IMR-90 (cell line): ENCODE results near the gene ANKRD2. TPM values are rescaled to one million over a fixed set of nuclear protein-coding genes. Genes with fewer than 3 reads are reported as not detected.

Source experiments
- ATAC-seq: fragments of 200-7000 bp; cut with Tn5 transposase; 2 replicates; pipeline ENCODE4 v1.9.1; 2020; ENCODE audit warnings: low read depth, mild to moderate bottlenecking, moderate library complexity
- BruUV-seq: library from RNA; stranded (reverse); fragments of 400-500 nt; replicated peaks from 2 replicates; lab custom pipeline; 2021; lab: Mats Ljungman, UMichigan
- CTCF ChIA-PET: fragments of 300-600 bp; formaldehyde crosslinking; extraction: SDS; loops from one replicate; lab custom pipeline; 2021; ENCODE audit warnings: antibody characterized with exemption; lab: Yijun Ruan, JAX
- POLR2A ChIA-PET: fragments of 300-600 bp; sonication (Branson Sonifier 250); formaldehyde crosslinking; loops from one replicate; lab custom pipeline; 2022; ENCODE audit warnings: antibody characterized with exemption; ENCODE audit not compliant: unreplicated experiment; lab: Charles Lee
- DNase-seq: peaks from one replicate; pipeline ENCODE4 v3.0.0; 2013
- H2AFZ ChIP-seq: replicated peaks from 2 replicates; pipeline ENCODE3; 2013; ENCODE audit warnings: low read length, mild to moderate bottlenecking; ENCODE audit not compliant: poor library complexity
- H2AK5ac ChIP-seq: 2 replicates; pipeline ENCODE4 v1.6.1; 2013; ENCODE audit warnings: low read depth, low read length, inconsistent platforms
- H2AK9ac ChIP-seq: replicated peaks from 2 replicates; pipeline ENCODE3; 2013; ENCODE audit warnings: mild to moderate bottlenecking, low read depth, low read length, moderate library complexity; ENCODE audit not compliant: poor library complexity
- H2BK120ac ChIP-seq: 2 replicates; pipeline ENCODE4 v1.6.1; 2013; ENCODE audit warnings: low read depth, low read length, inconsistent platforms
- H2BK15ac ChIP-seq: 3 replicates; pipeline ENCODE4 v1.6.1; 2013; ENCODE audit warnings: low read depth, low read length, inconsistent platforms
- H2BK20ac ChIP-seq: 2 replicates; pipeline ENCODE4 v1.6.1; 2013; ENCODE audit warnings: low read depth, mild to moderate bottlenecking, inconsistent platforms, low read length, moderate library complexity
- H2BK5ac ChIP-seq: 2 replicates; pipeline ENCODE4 v1.6.1; 2013; ENCODE audit warnings: mild to moderate bottlenecking, low read depth, low read length, inconsistent platforms; ENCODE audit not compliant: poor library complexity, severe bottlenecking
- H3K14ac ChIP-seq: replicated peaks from 2 replicates; pipeline ENCODE4 v1.6.1; 2013; ENCODE audit warnings: low read depth, low read length, inconsistent platforms
- H3K18ac ChIP-seq: 2 replicates; pipeline ENCODE4 v1.6.1; 2013; ENCODE audit warnings: low read depth, low read length, control low read depth
- H3K23ac ChIP-seq: 2 replicates; pipeline ENCODE4 v1.6.1; 2013; ENCODE audit warnings: low read depth, low read length, inconsistent platforms
- H3K27ac ChIP-seq: 2 replicates; pipeline ENCODE4 v1.5.1; 2013; ENCODE audit warnings: mild to moderate bottlenecking, control low read depth, low read length; ENCODE audit not compliant: insufficient read depth
- H3K27me3 ChIP-seq: 2 replicates; pipeline ENCODE4 v1.6.1; 2013; ENCODE audit warnings: low read length; ENCODE audit not compliant: control insufficient read depth, insufficient read depth
- H3K36me3 ChIP-seq: 2 replicates; pipeline ENCODE4 v1.6.1; 2013; ENCODE audit warnings: low read length, mixed read lengths; ENCODE audit not compliant: control insufficient read depth, insufficient read depth
- H3K4ac ChIP-seq: 2 replicates; pipeline ENCODE4 v1.6.1; 2013; ENCODE audit warnings: low read depth, low read length, inconsistent platforms
- H3K4me1 ChIP-seq: 2 replicates; pipeline ENCODE4 v1.6.1; 2013; ENCODE audit warnings: low read length, mixed read lengths; ENCODE audit not compliant: control insufficient read depth, insufficient read depth
- H3K4me2 ChIP-seq: 2 replicates; pipeline ENCODE4 v1.6.1; 2013; ENCODE audit warnings: low read depth, mild to moderate bottlenecking, control low read depth, low read length, moderate library complexity
- H3K4me3 ChIP-seq: 2 replicates; pipeline ENCODE4 v1.5.1; 2013; ENCODE audit warnings: low read depth, mild to moderate bottlenecking, control low read depth, low read length, moderate library complexity; ENCODE audit not compliant: insufficient read depth
- H3K56ac ChIP-seq: 2 replicates; pipeline ENCODE4 v1.6.1; 2013; ENCODE audit warnings: low read length, inconsistent platforms; ENCODE audit not compliant: insufficient read depth; ENCODE audit errors: extremely low read depth
- H3K79me1 ChIP-seq, 2 experiments: 2 replicates each; pipeline ENCODE4 v1.6.1; 2013; ENCODE audit warnings: low read length in 2 of 2, inconsistent platforms in 1 of 2, low read depth in 1 of 2
- H3K9ac ChIP-seq: 2 replicates; pipeline ENCODE4 v1.6.1; 2013; ENCODE audit warnings: low read depth, low read length, control low read depth
- H3K9me1 ChIP-seq: 2 replicates; pipeline ENCODE4 v1.6.1; 2013; ENCODE audit warnings: low read length, inconsistent platforms; ENCODE audit not compliant: insufficient read depth
- H3K9me3 ChIP-seq: 2 replicates; pipeline ENCODE4 v1.6.1; 2013; ENCODE audit warnings: low read length; ENCODE audit not compliant: control insufficient read depth, insufficient read depth
- H4K20me1 ChIP-seq: 2 replicates; pipeline ENCODE4 v1.6.1; 2013; ENCODE audit warnings: low read length, inconsistent platforms; ENCODE audit not compliant: insufficient read depth
- H4K5ac ChIP-seq: 2 replicates; pipeline ENCODE4 v1.6.1; 2013; ENCODE audit warnings: mild to moderate bottlenecking, low read depth, low read length, control low read depth
- H4K8ac ChIP-seq, 2 experiments: 2 replicates each; pipeline ENCODE4 v1.6.1; 2013; ENCODE audit warnings: low read depth in 2 of 2, low read length in 2 of 2, control low read depth in 1 of 2, inconsistent platforms in 1 of 2
- H4K91ac ChIP-seq: 2 replicates; pipeline ENCODE4 v1.6.1; 2013; ENCODE audit warnings: low read depth, low read length, inconsistent platforms; ENCODE audit not compliant: insufficient read depth
- BHLHE40 ChIP-seq: fragments of 150-350 bp; IDR thresholded peaks from 2 replicates; pipeline ENCODE4 v1.6.1; 2016; ENCODE audit warnings: mild to moderate bottlenecking, low read depth, low read length
- CEBPB ChIP-seq: IDR thresholded peaks from 2 replicates; pipeline ENCODE4 v1.6.1; 2012; ENCODE audit warnings: low read depth, low read length, improper control_type of control experiment
- CHD1 ChIP-seq: IDR thresholded peaks from 2 replicates; pipeline ENCODE4 v1.6.1; 2012; ENCODE audit warnings: low read depth, low read length, improper control_type of control experiment
- FOS ChIP-seq: fragments of 150-350 bp; IDR thresholded peaks from 2 replicates; pipeline ENCODE4 v1.6.1; 2016; ENCODE audit warnings: low read depth, low read length
- MAFK ChIP-seq: IDR thresholded peaks from 2 replicates; pipeline ENCODE4 v1.6.1; 2012; ENCODE audit warnings: low read depth, low read length, improper control_type of control experiment
- MAZ ChIP-seq: IDR thresholded peaks from 2 replicates; pipeline ENCODE4 v1.6.1; 2012; ENCODE audit warnings: low read depth, mild to moderate bottlenecking, low read length, improper control_type of control experiment, moderate library complexity, borderline replicate concordance
- MXI1 ChIP-seq: IDR thresholded peaks from 2 replicates; pipeline ENCODE4 v1.6.1; 2012; ENCODE audit warnings: low read depth, mild to moderate bottlenecking, low read length, moderate library complexity, borderline replicate concordance
- NFE2L2 ChIP-seq: fragments of 150-350 bp; IDR thresholded peaks from 2 replicates; pipeline ENCODE4 v1.6.1; 2016; ENCODE audit warnings: low read depth, mild to moderate bottlenecking, low read length
- POLR2A ChIP-seq: IDR thresholded peaks from 2 replicates; pipeline ENCODE4 v1.6.1; 2012; ENCODE audit warnings: mild to moderate bottlenecking, low read depth, low read length
- RAD21 ChIP-seq: IDR thresholded peaks from 2 replicates; pipeline ENCODE4 v1.6.1; 2012; ENCODE audit warnings: low read length, improper control_type of control experiment
- RCOR1 ChIP-seq: IDR thresholded peaks from 2 replicates; pipeline ENCODE4 v1.6.1; 2012; ENCODE audit warnings: mild to moderate bottlenecking, low read length, improper control_type of control experiment; ENCODE audit not compliant: insufficient replicate concordance
- RFX5 ChIP-seq: IDR thresholded peaks from 2 replicates; pipeline ENCODE4 v1.8.0; 2012; ENCODE audit warnings: low read depth, mild to moderate bottlenecking, low read length, moderate library complexity
- SMC3 ChIP-seq: fragments of 150-350 bp; IDR thresholded peaks from 2 replicates; pipeline ENCODE4 v1.6.1; 2016; ENCODE audit warnings: low read depth, mild to moderate bottlenecking, antibody characterized with exemption, low read length, moderate library complexity
- USF2 ChIP-seq: fragments of 150-350 bp; IDR thresholded peaks from 2 replicates; pipeline ENCODE4 v1.6.1; 2017; ENCODE audit warnings: mild to moderate bottlenecking, antibody characterized with exemption, low read length, low read depth
- WGBS, 2 experiments: methylation state at CpG; one replicate each; pipeline versions ENCODE4 v1.1.5 to v1.1.7; 2013; ENCODE audit warnings: missing lambda C conversion rate in 2 of 2; ENCODE audit not compliant: insufficient read length in 1 of 2; ENCODE audit errors: extremely low coverage in 2 of 2; 5-methylcytosine and 5-hydroxymethylcytosine counted together
- dilution Hi-C: fragments of 300-500 bp; cut with HindIII; formaldehyde crosslinking; loops from one replicate; pipeline ENCODE4 v1.14.3; 2018; ENCODE audit warnings: low sequenced_read_pairs; ENCODE audit not compliant: unreplicated experiment
- in situ Hi-C: fragments of 300-500 bp; cut with MboI; formaldehyde crosslinking; loops from 3 replicates; pipeline ENCODE4 v1.14.3; 2019; ENCODE audit warnings: low sequenced_read_pairs, inconsistent platforms, mixed read lengths
- intact Hi-C: fragments of 100-400 bp; cut with micrococcal nuclease; formaldehyde crosslinking; loops from 2 replicates; pipeline ENCODE4 v1.10.0; 2022
- polyA plus RNA-seq, 3 experiments: library from polyadenylated mRNA; depleted of rRNA; stranded (reverse); fragments of >200 nt; gene quantifications; 2 replicates each; pipeline ENCODE4 v1.2.3, GENCODE V29; 2012; ENCODE audit warnings: low replicate concordance in 1 of 3
- total RNA-seq: library from RNA; depleted of rRNA; stranded (reverse); fragments of >200 nt; gene quantifications from 2 replicates; pipeline ENCODE4 v1.2.3, GENCODE V29; 2012
- TF ChIP-seq, protein P1 (sequence below): conservative IDR thresholded peaks from 2 replicates; pipeline ENCODE4 v1.5.1; 2012; ENCODE audit warnings: mild to moderate bottlenecking, low read depth, low read length, improper control_type of control experiment
- TF ChIP-seq, protein P2 (sequence below): fragments of 150-350 bp; IDR thresholded peaks from 2 replicates; pipeline ENCODE4 v1.6.1; 2016; ENCODE audit warnings: low read depth, mild to moderate bottlenecking, low read length, moderate library complexity, borderline replicate concordance

Gene ANKRD2
- total and polyA plus RNA-seq, 2 of the 4 experiments (the other 2 are of a cell fraction): 0.36 to 0.65 TPM

DNA sequence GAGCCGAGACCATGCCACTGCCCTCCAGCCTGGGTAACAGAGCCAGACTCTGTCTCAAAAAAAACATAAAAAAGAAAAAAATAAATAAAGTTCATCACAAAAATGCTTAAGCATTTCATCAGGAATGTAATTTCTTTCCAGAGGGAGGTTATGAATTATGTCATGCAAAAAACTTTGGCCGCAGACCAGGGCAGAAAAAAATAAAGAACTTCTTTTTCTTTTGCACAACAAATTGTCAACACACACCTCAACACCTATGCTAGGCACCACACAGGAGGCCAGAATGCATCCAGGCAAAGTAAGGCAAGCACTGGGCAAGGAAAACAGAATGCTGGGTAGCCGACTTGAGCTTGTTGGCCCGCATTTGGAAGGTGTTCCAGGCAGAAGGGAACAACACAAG is 20.8 kb downstream of the ANKRD2 start:
- Histone ChIP-seq H3K4me1 (peaks cover 15% of the 10 kb centered on the region), H3K27ac (no peak overlapping the region), H2AK9ac (no peak overlapping the region), H2BK5ac (no peak overlapping the region), H2BK20ac (no peak overlapping the region), H4K5ac (no peak overlapping the region), H3K4me3 (no peak overlapping the region), H3K14ac (no peak overlapping the region), H3K18ac (no peak overlapping the region), H2BK15ac (no peak overlapping the region), H3K36me3 (no peaks in the 10 kb centered on the region), H3K4ac (no peak overlapping the region), H3K79me1 (no peaks in the 10 kb centered on the region), H3K27me3 (no peaks in the 10 kb centered on the region), H4K8ac (no peak overlapping the region), H4K20me1 (peaks cover 3% of the 10 kb centered on the region; the same call in 1 of the 2 replicates), H3K4me2 (no peak overlapping the region), H2AK5ac (no peak overlapping the region), H3K9me1 (peaks cover 6% of the 10 kb centered on the region), H2AFZ (no peak overlapping the region), H3K9ac (no peak overlapping the region), H3K23ac (no peak overlapping the region), H2BK120ac (no peak overlapping the region), H3K56ac (no peak overlapping the region), H3K9me3 (no peaks in the 10 kb centered on the region), H4K91ac (no peak overlapping the region)
- dilution Hi-C loops (no loop called here), in situ Hi-C loops (no loop called here), intact Hi-C loops (no loop called here)
- no TSS peak for BruUV-seq
- peak; percentile 7 for ATAC-seq
- no peak for TF ChIP-seq MAFK
- TF ChIP-seq RCOR1: no peak
- TF ChIP-seq CHD1: no peak
- no peak for TF ChIP-seq RFX5
- TF ChIP-seq, protein P1, sequence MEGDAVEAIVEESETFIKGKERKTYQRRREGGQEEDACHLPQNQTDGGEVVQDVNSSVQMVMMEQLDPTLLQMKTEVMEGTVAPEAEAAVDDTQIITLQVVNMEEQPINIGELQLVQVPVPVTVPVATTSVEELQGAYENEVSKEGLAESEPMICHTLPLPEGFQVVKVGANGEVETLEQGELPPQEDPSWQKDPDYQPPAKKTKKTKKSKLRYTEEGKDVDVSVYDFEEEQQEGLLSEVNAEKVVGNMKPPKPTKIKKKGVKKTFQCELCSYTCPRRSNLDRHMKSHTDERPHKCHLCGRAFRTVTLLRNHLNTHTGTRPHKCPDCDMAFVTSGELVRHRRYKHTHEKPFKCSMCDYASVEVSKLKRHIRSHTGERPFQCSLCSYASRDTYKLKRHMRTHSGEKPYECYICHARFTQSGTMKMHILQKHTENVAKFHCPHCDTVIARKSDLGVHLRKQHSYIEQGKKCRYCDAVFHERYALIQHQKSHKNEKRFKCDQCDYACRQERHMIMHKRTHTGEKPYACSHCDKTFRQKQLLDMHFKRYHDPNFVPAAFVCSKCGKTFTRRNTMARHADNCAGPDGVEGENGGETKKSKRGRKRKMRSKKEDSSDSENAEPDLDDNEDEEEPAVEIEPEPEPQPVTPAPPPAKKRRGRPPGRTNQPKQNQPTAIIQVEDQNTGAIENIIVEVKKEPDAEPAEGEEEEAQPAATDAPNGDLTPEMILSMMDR: no peak
- TF ChIP-seq MXI1: no peak
- no peak for TF ChIP-seq RAD21
- TF ChIP-seq BHLHE40: no peak
- TF ChIP-seq FOS: no peak
- TF ChIP-seq CEBPB: no peak
- TF ChIP-seq POLR2A: no peak
- TF ChIP-seq, protein P2, sequence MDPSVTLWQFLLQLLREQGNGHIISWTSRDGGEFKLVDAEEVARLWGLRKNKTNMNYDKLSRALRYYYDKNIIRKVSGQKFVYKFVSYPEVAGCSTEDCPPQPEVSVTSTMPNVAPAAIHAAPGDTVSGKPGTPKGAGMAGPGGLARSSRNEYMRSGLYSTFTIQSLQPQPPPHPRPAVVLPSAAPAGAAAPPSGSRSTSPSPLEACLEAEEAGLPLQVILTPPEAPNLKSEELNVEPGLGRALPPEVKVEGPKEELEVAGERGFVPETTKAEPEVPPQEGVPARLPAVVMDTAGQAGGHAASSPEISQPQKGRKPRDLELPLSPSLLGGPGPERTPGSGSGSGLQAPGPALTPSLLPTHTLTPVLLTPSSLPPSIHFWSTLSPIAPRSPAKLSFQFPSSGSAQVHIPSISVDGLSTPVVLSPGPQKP: no peak
- no peak for TF ChIP-seq SMC3
- no peak for TF ChIP-seq MAZ
- TF ChIP-seq USF2: no peak
- no peak for TF ChIP-seq NFE2L2
- 92% methylated on average over 2 of the region's 4 CpGs; no CpG with 5 or more reads in 1 of the 2 experiments for WGBS, 2 experiments
- ChIA-PET POLR2A (no interaction called here), CTCF (no interaction called here)
- peak; percentile 39 for DNase-seq
